Calu3 (cell line): Measurements from ENCODE around the gene PCAT7. TPM values are rescaled to one million over a fixed set of nuclear protein-coding genes. Genes with fewer than 3 reads are reported as not detected.

Experiments used
- BruUV-seq: library from RNA; stranded (reverse); fragments of 400-500 nt; replicated peaks from 2 replicates; lab custom pipeline; 2021; lab: Mats Ljungman, UMichigan
- CTCF ChIA-PET: fragments of 300-600 bp; sonication (Branson Sonifier 250); formaldehyde crosslinking; loops from one replicate; lab custom pipeline; 2022; ENCODE audit warnings: antibody characterized with exemption; lab: Charles Lee
- DNase-seq: peaks from one replicate; pipeline ENCODE4 v3.0.0; 2022
- H3K27ac Mint-ChIP-seq: one replicate; pipeline ENCODE4 v1.8.0; 2022; ENCODE audit warnings: mixed read lengths; ENCODE audit not compliant: unreplicated experiment
- H3K27me3 Mint-ChIP-seq: one replicate; pipeline ENCODE4 v1.8.0; 2022; ENCODE audit warnings: mixed read lengths; ENCODE audit not compliant: unreplicated experiment
- H3K36me3 Mint-ChIP-seq: one replicate; pipeline ENCODE4 v1.8.0; 2022; ENCODE audit warnings: mild to moderate bottlenecking, moderate library complexity, mixed read lengths; ENCODE audit not compliant: insufficient read depth, unreplicated experiment
- H3K4me1 Mint-ChIP-seq: one replicate; pipeline ENCODE4 v1.8.0; 2022; ENCODE audit warnings: mild to moderate bottlenecking, low read depth, mixed read lengths; ENCODE audit not compliant: unreplicated experiment
- H3K4me3 Mint-ChIP-seq: one replicate; pipeline ENCODE4 v1.8.0; 2022; ENCODE audit warnings: mild to moderate bottlenecking, low read depth, moderate library complexity, mixed read lengths; ENCODE audit not compliant: unreplicated experiment
- H3K9me3 Mint-ChIP-seq: one replicate; pipeline ENCODE4 v1.8.0; 2022; ENCODE audit warnings: low read depth, mixed read lengths; ENCODE audit not compliant: unreplicated experiment
- CTCF ChIP-seq: fragments of 200-600 bp; IDR thresholded peaks from one replicate; pipeline ENCODE4 v1.8.0; 2022; ENCODE audit warnings: antibody characterized with exemption; ENCODE audit not compliant: unreplicated experiment
- intact Hi-C: fragments of 100-400 bp; cut with micrococcal nuclease; formaldehyde crosslinking; loops from one replicate; pipeline ENCODE4 v1.10.0; 2022; ENCODE audit not compliant: unreplicated experiment
- total RNA-seq: library from RNA; stranded (reverse); gene quantifications from 2 replicates; pipeline ENCODE4 v1.2.3, GENCODE V29; 2022

The PCAT7 gene
- total RNA-seq, 1 experiment from 2014 or later, result 2.0 TPM

GRCh38 chr9:94611638-94612068, 56.8 kb downstream of the PCAT7 start:
- BruUV-seq, result no TSS peak
- Mint-ChIP-seq H3K4me3 (no peak overlapping the region), H3K9me3 (no peaks in the 10 kb centered on the region), H3K36me3 (no peaks in the 10 kb centered on the region), H3K27ac (no peak overlapping the region), H3K4me1 (peaks cover 34% of the 10 kb centered on the region), H3K27me3 (no peaks in the 10 kb centered on the region)
- CTCF ChIA-PET, result interaction anchor here (0.6 kb wide), 1 partner anchor 18 kb away, joined by 3 read pairs; the partner anchor contains the start of gene FBP2
- intact Hi-C loops, result no loop called here
- no peak for DNase-seq
- no peak for TF ChIP-seq CTCF

GRCh38 chr9:94612071-94612470, 57.2 kb downstream of the PCAT7 start:
- no peak overlapping the region for H3K27ac Mint-ChIP-seq
- no peaks in the 10 kb centered on the region for H3K9me3 Mint-ChIP-seq
- intact Hi-C loops, result no loop called here
- no peaks in the 10 kb centered on the region for H3K36me3 Mint-ChIP-seq
- no peak for DNase-seq
- no peaks in the 10 kb centered on the region for H3K27me3 Mint-ChIP-seq
- no TSS peak for BruUV-seq
- CTCF ChIA-PET, result interaction anchor here (0.6 kb wide), 1 partner anchor 18 kb away, joined by 3 read pairs; the partner anchor contains the start of gene FBP2
- H3K4me1 Mint-ChIP-seq, result peaks cover 30% of the 10 kb centered on the region
- TF ChIP-seq CTCF, result no peak
- no peak overlapping the region for H3K4me3 Mint-ChIP-seq

GRCh38 chr9:94613003-94613402, 58.1 kb downstream of the PCAT7 start:
- DNase-seq, result no peak
- Mint-ChIP-seq H3K4me1 (peaks cover 21% of the 10 kb centered on the region), H3K27me3 (no peaks in the 10 kb centered on the region), H3K4me3 (no peak overlapping the region), H3K36me3 (no peaks in the 10 kb centered on the region), H3K27ac (no peak overlapping the region), H3K9me3 (no peaks in the 10 kb centered on the region)
- TF ChIP-seq CTCF, result no peak
- BruUV-seq, result no TSS peak
- intact Hi-C loops, result no loop called here
- CTCF ChIA-PET, result interaction anchor here (0.7 kb wide), 1 partner anchor 1281 kb away, joined by 8 read pairs; no protein-coding TSS in a partner anchor

DNA sequence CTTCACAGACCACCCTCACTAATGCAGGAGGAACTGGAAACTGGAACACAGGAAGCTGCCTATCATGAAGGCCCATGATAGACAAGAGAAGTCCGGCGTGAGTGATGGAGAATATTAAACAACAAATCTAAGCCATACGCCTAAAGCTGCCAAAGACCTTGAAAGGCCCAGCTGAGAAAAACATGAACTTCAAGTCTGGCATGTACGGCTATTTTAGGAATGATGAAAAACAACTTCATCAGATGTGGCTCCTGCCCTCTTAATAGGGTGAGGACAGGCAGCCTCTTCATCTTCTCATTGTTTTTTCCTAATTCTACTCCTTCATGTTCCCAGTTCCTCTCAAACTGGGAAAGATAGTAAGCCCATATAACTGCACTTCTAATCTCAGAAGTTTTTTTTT, 64.1 kb downstream of the PCAT7 start:
- intact Hi-C loops, result no loop called here
- CTCF ChIA-PET, result no interaction called here
- TF ChIP-seq CTCF, result no peak
- no TSS peak for BruUV-seq
- no peaks in the 10 kb centered on the region for H3K27me3 Mint-ChIP-seq
- H3K4me1 Mint-ChIP-seq, result no peaks in the 10 kb centered on the region
- no peaks in the 10 kb centered on the region for H3K36me3 Mint-ChIP-seq
- no peak for DNase-seq
- no peak overlapping the region for H3K27ac Mint-ChIP-seq
- H3K9me3 Mint-ChIP-seq, result no peaks in the 10 kb centered on the region
- H3K4me3 Mint-ChIP-seq, result no peak overlapping the region

Other genes with a start within 250 kb of the PCAT7 start
- gene NUTM2F, start 226.4 kb upstream of the PCAT7 start, total RNA-seq, result not detected in 2 replicates
- gene FBP2, start 38.7 kb downstream of the PCAT7 start, total RNA-seq, result not detected in 2 replicates
- gene FBP1, start 84.4 kb downstream of the PCAT7 start, total RNA-seq, result 6.5 and 7.7 TPM in 2 replicates
- gene AOPEP, start 171.6 kb downstream of the PCAT7 start, total RNA-seq, result 89.5 and 90.2 TPM in 2 replicates